Sigmoid colon (tissue), 7 donors: ENCODE results near the gene MAPRE3. TPM values are rescaled to one million over a fixed set of nuclear protein-coding genes. Genes with fewer than 3 reads are reported as not detected.

ENCODE experiments used
- DNase-seq: peaks from one replicate; pipeline ENCODE4 v3.0.0-alpha.2; 2019
- H3K27ac ChIP-seq, 4 donors: fragments of 200-600 bp; sonication (generic); one replicate each; pipeline ENCODE4 v1.5.1; 2016 to 2019; ENCODE audit warnings: mild to moderate bottlenecking in 1 of 4
- H3K27me3 ChIP-seq, 3 donors: fragments of 200-600 bp; sonication (generic); one replicate each; pipeline ENCODE4 v1.5.1; 2019; ENCODE audit warnings: mild to moderate bottlenecking in 1 of 3
- H3K36me3 ChIP-seq, 4 donors: fragments of 200-600 bp; sonication (generic); one replicate each; pipeline ENCODE4 v1.5.1; 2016 to 2019
- H3K4me1 ChIP-seq, 4 donors: fragments of 200-600 bp; sonication (generic); one replicate each; pipeline ENCODE4 v1.5.1; 2017 to 2019
- H3K4me3 ChIP-seq, 4 donors: fragments of 200-600 bp; sonication (generic); one replicate each; pipeline ENCODE4 v1.5.1; 2017 to 2019; ENCODE audit warnings: mild to moderate bottlenecking in 2 of 4, moderate library complexity in 1 of 4
- H3K9me3 ChIP-seq, 4 donors: fragments of 200-600 bp in 3 of 4; sonication (generic) in 3 of 4; one replicate each; pipeline versions ENCODE4 v1.5.1 to v1.6.1; 2013 to 2019
- EP300 ChIP-seq, 4 donors: sonication (generic); formaldehyde crosslinking; IDR thresholded peaks; one replicate each; pipeline ENCODE4 v1.6.1; 2017; ENCODE audit warnings: antibody characterized with exemption in 4 of 4
- POLR2A ChIP-seq, 2 donors: fragments of 450-650 bp; IDR thresholded peaks; one replicate each; pipeline ENCODE4 v1.6.1; 2016; ENCODE audit warnings: antibody characterized with exemption in 2 of 2, mild to moderate bottlenecking in 2 of 2, moderate library complexity in 2 of 2
- POLR2AphosphoS5 ChIP-seq, 4 donors: sonication (generic); formaldehyde crosslinking; IDR thresholded peaks; one replicate each; pipeline ENCODE4 v1.6.1; 2017; ENCODE audit warnings: antibody characterized with exemption in 4 of 4
- WGBS, 2 donors: extraction: QIAGEN DNeasy Blood & Tissue Kit; methylation state at CpG; one replicate each; pipeline ENCODE4 v1.1.7; 2013; 5-methylcytosine and 5-hydroxymethylcytosine counted together
- intact Hi-C: fragments of 100-400 bp; cut with DNase I; formaldehyde crosslinking; loops from one replicate; pipeline ENCODE4 v1.15.1; 2023
- polyA plus RNA-seq, 3 donors: library from polyadenylated mRNA; stranded (reverse); fragments of 200-250 nt; gene quantifications; one replicate each; pipeline ENCODE4 v1.2.3, GENCODE V29; 2013
- total RNA-seq, 4 donors: library from RNA; depleted of rRNA; stranded (reverse); fragments of >200 nt; gene quantifications; one replicate each; pipeline ENCODE4 v1.1.0, GENCODE V29; 2016
- TF ChIP-seq, protein P1 (sequence below), 4 experiments: fragments of 450-650 bp in 3 of 4; fragments of 200-600 bp in 1 of 4; IDR thresholded peaks; one replicate each; pipeline ENCODE4 v1.5.1; 2016 to 2019; ENCODE audit warnings: antibody characterized with exemption in 4 of 4, mild to moderate bottlenecking in 3 of 4, moderate library complexity in 2 of 4
- donor health status: healthy with polysubstance abuse.
- donor health status: Bipolar disorder and iron deficiency.
- donor health status: healthy.

Gene MAPRE3
- total and polyA plus RNA-seq, 7 donors = 5.1 to 73.3 (median 15.6) TPM

DNA sequence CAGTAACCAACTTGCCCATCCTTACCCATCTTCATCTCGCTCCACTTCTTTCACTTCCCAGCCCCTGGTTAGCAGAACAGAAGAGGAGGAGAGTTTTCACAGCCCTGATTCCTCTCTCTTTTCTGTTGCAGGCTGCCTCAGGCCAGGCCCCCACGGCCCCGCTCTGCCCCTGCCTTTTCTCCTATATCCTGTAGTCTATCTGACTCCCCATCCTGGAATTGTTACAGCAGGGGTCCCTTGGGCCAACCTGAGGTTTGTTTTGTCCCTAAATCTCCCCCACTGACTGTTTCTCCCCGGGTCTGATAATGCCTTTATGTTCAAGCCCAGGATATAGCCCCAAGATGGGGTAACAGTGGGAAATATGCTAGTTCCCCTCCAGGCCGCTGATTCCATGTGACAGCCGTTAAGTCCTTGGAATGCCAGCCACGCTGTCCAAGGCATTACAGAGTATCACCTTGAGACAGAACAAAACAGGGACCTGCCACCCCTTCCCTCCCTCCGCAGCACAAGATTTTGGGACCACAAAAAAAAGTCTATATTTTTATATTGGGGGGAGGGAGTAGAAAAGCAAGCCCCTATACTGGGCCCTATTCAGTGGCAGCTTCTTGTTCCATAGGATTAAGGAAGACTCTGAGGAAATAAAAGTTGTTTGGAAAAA is 99.7 kb downstream of the MAPRE3 start:
- peaks cover 0 to 32% (median 5%) of the 10 kb centered on the region in 4 donors for H3K36me3 ChIP-seq
- intact Hi-C loops = no loop called here
- no peak for TF ChIP-seq EP300 (IDR thresholded peaks at IDR 0.05)
- TF ChIP-seq POLR2A (IDR thresholded peaks at IDR 0.05) = no peak
- no peak for TF ChIP-seq POLR2AphosphoS5 (IDR thresholded peaks at IDR 0.05)
- TF ChIP-seq, protein P1, sequence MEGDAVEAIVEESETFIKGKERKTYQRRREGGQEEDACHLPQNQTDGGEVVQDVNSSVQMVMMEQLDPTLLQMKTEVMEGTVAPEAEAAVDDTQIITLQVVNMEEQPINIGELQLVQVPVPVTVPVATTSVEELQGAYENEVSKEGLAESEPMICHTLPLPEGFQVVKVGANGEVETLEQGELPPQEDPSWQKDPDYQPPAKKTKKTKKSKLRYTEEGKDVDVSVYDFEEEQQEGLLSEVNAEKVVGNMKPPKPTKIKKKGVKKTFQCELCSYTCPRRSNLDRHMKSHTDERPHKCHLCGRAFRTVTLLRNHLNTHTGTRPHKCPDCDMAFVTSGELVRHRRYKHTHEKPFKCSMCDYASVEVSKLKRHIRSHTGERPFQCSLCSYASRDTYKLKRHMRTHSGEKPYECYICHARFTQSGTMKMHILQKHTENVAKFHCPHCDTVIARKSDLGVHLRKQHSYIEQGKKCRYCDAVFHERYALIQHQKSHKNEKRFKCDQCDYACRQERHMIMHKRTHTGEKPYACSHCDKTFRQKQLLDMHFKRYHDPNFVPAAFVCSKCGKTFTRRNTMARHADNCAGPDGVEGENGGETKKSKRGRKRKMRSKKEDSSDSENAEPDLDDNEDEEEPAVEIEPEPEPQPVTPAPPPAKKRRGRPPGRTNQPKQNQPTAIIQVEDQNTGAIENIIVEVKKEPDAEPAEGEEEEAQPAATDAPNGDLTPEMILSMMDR (IDR thresholded peaks at IDR 0.05) = no peak
- H3K27me3 ChIP-seq = no peaks in the 10 kb centered on the region
- peaks cover 0 to 60% (median 57%) of the 10 kb centered on the region in 4 donors for H3K4me1 ChIP-seq
- peak overlapping the region in 3 of 4 donors; percentile 70 to 91 (median 77) for H3K4me3 ChIP-seq
- peak overlapping the region in 3 of 4 donors; percentile 94 to 98 (median 97) for H3K27ac ChIP-seq
- H3K9me3 ChIP-seq = no peaks in the 10 kb centered on the region
- peak; percentile 50 for DNase-seq
- 86 to 89% methylated on average over 8 of the region's 8 CpGs for WGBS, 2 donors

DNA sequence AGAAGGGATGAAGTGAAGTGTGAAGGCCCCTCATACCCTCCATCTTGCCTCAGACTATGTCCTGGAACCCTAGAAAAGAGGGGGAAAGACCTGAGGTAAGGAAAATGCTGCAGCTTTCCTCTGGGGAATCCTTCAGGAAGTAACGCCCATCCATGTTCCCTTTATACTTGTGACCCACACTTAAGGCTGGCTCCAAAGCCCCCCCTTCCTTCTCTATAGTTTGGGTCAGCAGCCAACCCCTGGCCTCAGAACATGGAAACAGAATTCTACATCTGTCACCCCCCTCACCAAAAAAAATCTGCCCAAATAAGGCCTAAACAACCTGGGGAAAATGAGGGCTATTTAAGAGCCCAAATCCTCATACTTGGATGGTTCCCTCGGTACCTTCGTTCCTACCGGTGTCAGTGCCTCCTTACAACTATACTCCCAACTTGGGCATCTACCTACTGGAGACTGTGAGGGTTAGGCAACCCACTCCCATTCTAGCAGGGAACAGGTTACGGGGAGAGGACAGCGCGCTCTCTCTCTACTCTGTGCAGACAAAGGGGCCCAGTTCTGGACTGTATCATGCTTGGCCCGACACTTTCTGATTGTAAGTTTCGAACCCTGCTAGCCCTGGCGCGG is 100.3 kb downstream of the MAPRE3 start:
- Histone ChIP-seq H3K4me1 (peaks cover 0 to 67% (median 64%) of the 10 kb centered on the region in 4 donors), H3K27me3 (no peaks in the 10 kb centered on the region), H3K27ac (peak overlapping the region; percentile 94 to 98 (median 97)), H3K4me3 (peak overlapping the region; percentile 70 to 94 (median 84)), H3K36me3 (peaks cover 0 to 30% (median 5%) of the 10 kb centered on the region in 4 donors), H3K9me3 (no peaks in the 10 kb centered on the region)
- no peak for DNase-seq
- intact Hi-C loops = loop anchor here (1.0 kb wide), 1 partner anchor 19 kb away; the partner anchor contains the start of gene AGBL5
- no peak for TF ChIP-seq POLR2A (IDR thresholded peaks at IDR 0.05)
- TF ChIP-seq, protein P1 (IDR thresholded peaks at IDR 0.05) = no peak
- TF ChIP-seq POLR2AphosphoS5 (IDR thresholded peaks at IDR 0.05) = no peak
- TF ChIP-seq EP300 (IDR thresholded peaks at IDR 0.05) = no peak
- 4% methylated on average over 11 of the region's 11 CpGs for WGBS, 2 donors

DNA sequence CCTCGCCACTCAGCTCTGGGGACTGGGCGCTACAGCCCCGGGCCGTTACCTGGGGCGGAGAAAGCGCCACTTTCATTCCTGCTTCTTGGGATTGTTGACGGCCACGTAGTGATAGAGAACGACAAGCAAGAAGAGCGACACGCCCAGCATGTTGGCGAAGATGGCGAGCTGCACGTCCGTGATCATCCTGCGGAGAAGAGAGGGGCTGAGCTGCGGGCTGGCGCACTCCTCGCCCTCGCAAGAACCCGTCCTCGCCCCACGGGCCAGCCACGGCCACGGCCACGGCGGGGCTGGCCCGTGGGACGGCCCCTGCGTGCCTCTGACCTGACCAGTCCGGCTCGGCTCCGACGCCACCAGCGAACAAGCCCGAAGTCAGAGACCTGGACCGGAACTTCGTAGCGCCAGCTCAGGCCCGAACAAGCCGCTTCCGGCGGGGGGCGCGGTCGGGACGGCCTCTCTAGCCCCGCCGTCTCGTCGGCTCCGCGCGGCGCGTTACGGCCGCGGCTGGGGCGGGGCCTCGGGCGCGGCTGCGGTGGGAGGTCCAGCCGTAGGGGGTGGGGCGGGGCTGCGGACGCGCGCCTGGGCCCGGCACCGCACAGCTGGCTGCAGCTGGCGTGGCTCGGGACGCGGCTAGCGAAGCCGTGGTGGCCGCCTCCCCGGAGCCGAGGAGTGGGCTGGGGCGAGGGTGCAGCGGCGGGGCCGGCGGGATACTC is 101.0 kb downstream of the MAPRE3 start, which contains the start of gene OST4:
Gene OST4 (minus strand): TSS at position 378 of the 713 bp plus-strand sequence.
- H3K27me3 ChIP-seq = no peaks in the 10 kb centered on the region
- TF ChIP-seq, protein P1 (IDR thresholded peaks at IDR 0.05) = no peak
- TF ChIP-seq POLR2AphosphoS5 (IDR thresholded peaks at IDR 0.05) = peak; percentile 86 to 95 (median 93)
- TF ChIP-seq POLR2A (IDR thresholded peaks at IDR 0.05) = peak; percentile 63 to 76
- WGBS, 2 donors = 0% methylated on average over 86 of the region's 86 CpGs
- no peaks in the 10 kb centered on the region for H3K9me3 ChIP-seq
- intact Hi-C loops = loop anchor here (1.0 kb wide), 1 partner anchor 20 kb away; the partner anchor contains the start of gene AGBL5
- peak within 1 kb of the TSS; percentile 94 to 98 (median 97) for H3K27ac ChIP-seq
- peak within 1 kb of the TSS; percentile 70 to 94 (median 84) for H3K4me3 ChIP-seq
- H3K4me1 ChIP-seq = peaks cover 0 to 74% (median 68%) of the 10 kb centered on the region in 4 donors
- DNase-seq = peak; percentile 97
- H3K36me3 ChIP-seq = peaks cover 0 to 30% (median 5%) of the 10 kb centered on the region in 4 donors

DNA sequence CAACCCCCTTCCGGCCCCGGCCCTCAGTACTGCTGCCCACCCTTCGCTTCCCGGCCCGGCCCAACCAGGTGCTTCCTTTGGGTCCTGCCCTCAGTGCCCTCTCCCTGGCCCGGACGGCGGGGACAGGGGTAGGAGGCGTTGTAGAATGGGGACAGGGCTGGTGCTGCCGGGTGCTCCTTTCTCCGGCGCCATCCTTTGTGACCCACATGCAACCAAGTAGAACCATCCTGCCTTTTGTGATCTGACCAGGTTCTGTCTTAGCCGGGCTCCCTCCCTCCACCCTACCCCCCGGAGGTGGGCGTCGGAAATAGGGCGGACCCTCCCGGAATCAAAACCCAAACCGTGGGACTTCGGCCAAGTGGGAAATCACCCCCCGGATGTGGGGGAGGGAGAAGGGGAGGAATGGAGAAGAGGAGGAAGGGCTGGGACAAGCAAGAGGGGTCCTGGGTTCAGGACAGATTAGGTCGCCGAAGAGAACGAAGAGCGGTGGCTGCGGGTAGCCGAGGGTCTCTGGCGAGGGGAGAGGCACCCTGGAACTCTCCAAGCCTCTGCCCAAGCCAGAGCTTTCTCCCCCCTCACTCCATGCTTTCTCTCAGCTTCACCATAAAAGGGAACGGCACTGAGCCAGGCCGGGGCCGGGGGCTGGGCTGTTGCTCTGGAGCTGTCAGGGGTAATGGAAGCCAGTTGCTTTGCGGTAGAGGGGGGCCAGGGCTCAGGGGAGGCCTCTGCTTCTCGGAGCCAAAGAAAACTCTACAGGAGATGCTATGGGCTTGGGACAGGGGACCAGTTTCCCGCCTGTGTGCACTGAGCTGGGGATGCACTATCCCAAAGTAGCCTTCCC is 101.8 kb downstream of the MAPRE3 start:
- peaks cover 0 to 82% (median 76%) of the 10 kb centered on the region in 4 donors for H3K4me1 ChIP-seq
- H3K9me3 ChIP-seq = no peaks in the 10 kb centered on the region
- 9 to 17% methylated on average over 34 of the region's 34 CpGs for WGBS, 2 donors
- H3K27me3 ChIP-seq = no peaks in the 10 kb centered on the region
- peak overlapping the region; percentile 94 to 98 (median 97) for H3K27ac ChIP-seq
- intact Hi-C loops = loop anchor here (1.0 kb wide), 1 partner anchor 21 kb away; the partner anchor contains the start of gene AGBL5
- H3K36me3 ChIP-seq = peaks cover 0 to 30% (median 5%) of the 10 kb centered on the region in 4 donors
- H3K4me3 ChIP-seq = peak overlapping the region; percentile 50 to 91 (median 74)
- TF ChIP-seq, protein P1 (IDR thresholded peaks at IDR 0.05) = no peak
- TF ChIP-seq POLR2AphosphoS5 (IDR thresholded peaks at IDR 0.05) = peak; percentile 88 to 95 (median 92)
- TF ChIP-seq POLR2A (IDR thresholded peaks at IDR 0.05) = peak in 1 of 2 donors; percentile 51
- peak; percentile 54 to 89 (median 66) for TF ChIP-seq EP300 (IDR thresholded peaks at IDR 0.05)
- DNase-seq = peak; percentile 98
